ENCODE measurements around the gene NCKAP5.

Gene NCKAP5

GRCh38 chr2:133452583-133452982, 115.7 kb downstream of the NCKAP5 start:
- DNase-seq = no peak

- DNase-seq = no peak
Observed at GRCh38 chr2:133452146-133452545, 116.1 kb downstream of the NCKAP5 start.

- DNase-seq = no peak
Observed at GRCh38 chr2:133448195-133448594, 120.1 kb downstream of the NCKAP5 start.

- DNase-seq = no peak
Observed at GRCh38 chr2:133447303-133447702, 121.0 kb downstream of the NCKAP5 start.

GRCh38 chr2:133444465-133444864, 123.8 kb downstream of the NCKAP5 start:
- DNase-seq = no peak

GRCh38 chr2:133442393-133442792, 125.9 kb downstream of the NCKAP5 start:
- DNase-seq = no peak

- DNase-seq = no peak
Observed at GRCh38 chr2:133439565-133439920, 128.7 kb downstream of the NCKAP5 start.

GRCh38 chr2:133438848-133439564, 129.3 kb downstream of the NCKAP5 start:
- no peak for DNase-seq

- no peak for DNase-seq
Observed at GRCh38 chr2:133438026-133438425, 130.2 kb downstream of the NCKAP5 start.

- DNase-seq = no peak
Observed at GRCh38 chr2:133437492-133437891, 130.8 kb downstream of the NCKAP5 start.

- no peak for DNase-seq
Observed at GRCh38 chr2:133434959-133435668, 133.1 kb downstream of the NCKAP5 start.

- DNase-seq = no peak
Observed at GRCh38 chr2:133433455-133434451, 134.5 kb downstream of the NCKAP5 start.

- DNase-seq = no peak
Observed at GRCh38 chr2:133432778-133433177, 135.5 kb downstream of the NCKAP5 start.

- DNase-seq = no peak
Observed at GRCh38 chr2:133431289-133431688, 137.0 kb downstream of the NCKAP5 start.

GRCh38 chr2:133426791-133427190, 141.5 kb downstream of the NCKAP5 start:
- no peak for DNase-seq

- DNase-seq = no peak
Observed at GRCh38 chr2:133425612-133426011, 142.7 kb downstream of the NCKAP5 start.

- no peak for DNase-seq
Observed at GRCh38 chr2:133424876-133425275, 143.4 kb downstream of the NCKAP5 start.

- DNase-seq = no peak
Observed at GRCh38 chr2:133422931-133423351, 145.3 kb downstream of the NCKAP5 start.

- no peak for DNase-seq
Observed at GRCh38 chr2:133421516-133422324, 146.5 kb downstream of the NCKAP5 start.

GRCh38 chr2:133420788-133421187, 147.5 kb downstream of the NCKAP5 start:
- DNase-seq = no peak

- no peak for DNase-seq
Observed at GRCh38 chr2:133418671-133419070, 149.6 kb downstream of the NCKAP5 start.

GRCh38 chr2:133418021-133418420, 150.2 kb downstream of the NCKAP5 start:
- no peak for DNase-seq

Data from hematopoietic multipotent progenitor cell treated with erythropoietin and hydrocortisone succinate and interleukin-3 and kit ligand, for 6 days (in vitro differentiated cells).